Measurements from ENCODE around the gene ATXN7L3. TPM values are rescaled to one million over a fixed set of nuclear protein-coding genes. Genes with fewer than 3 reads are reported as not detected.

ATXN7L3 gene
- total and polyA plus RNA-seq, 9 of the 15 experiments (the other 6 are each of a cell fraction or from before 2014, with no cell fraction given), result 0.62 to 66.1 (median 33.2) TPM

DNA sequence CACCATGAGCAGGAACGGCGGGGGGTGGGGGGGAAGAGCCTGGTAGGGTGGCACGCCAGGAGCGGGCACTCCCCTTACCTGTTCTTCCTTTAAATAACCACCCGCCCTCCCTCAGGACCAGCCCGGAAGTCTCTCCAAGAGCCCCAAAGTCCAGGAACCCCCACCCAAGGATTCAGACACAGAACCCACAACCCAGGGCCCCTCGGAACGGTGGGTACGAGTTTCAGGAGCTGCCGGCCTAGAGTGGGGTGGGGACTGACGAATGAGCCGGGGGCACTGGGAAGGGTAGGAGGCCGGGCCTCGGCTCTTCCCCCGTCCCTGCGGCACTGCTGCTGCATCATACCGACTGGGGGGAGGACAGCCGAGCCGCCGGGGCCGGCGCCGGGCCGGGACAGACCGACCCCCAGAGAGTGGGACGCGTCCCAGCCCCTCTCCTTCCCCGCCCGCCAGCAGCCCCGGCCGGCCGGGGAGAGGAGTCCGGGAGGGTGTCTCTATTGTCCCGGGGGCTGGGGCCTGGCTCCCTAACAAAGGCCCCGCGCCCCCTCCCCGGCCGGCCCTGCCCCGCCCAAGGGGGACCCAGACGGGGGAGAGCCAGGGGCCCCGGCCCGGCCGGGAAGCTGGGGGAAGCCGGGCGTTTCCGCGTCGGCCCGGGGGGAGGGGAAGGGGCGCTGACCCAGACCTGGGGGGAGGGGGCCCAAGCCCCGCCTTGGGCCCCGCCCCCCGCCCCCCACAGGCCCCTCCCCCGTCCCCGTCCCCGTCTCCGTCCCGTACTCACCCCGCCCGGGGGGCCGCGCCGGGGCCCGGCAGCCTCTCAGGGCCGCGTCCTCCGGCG lies 747 bp downstream of the ATXN7L3 start (continued):
- TF ChIP-seq, protein P1, sequence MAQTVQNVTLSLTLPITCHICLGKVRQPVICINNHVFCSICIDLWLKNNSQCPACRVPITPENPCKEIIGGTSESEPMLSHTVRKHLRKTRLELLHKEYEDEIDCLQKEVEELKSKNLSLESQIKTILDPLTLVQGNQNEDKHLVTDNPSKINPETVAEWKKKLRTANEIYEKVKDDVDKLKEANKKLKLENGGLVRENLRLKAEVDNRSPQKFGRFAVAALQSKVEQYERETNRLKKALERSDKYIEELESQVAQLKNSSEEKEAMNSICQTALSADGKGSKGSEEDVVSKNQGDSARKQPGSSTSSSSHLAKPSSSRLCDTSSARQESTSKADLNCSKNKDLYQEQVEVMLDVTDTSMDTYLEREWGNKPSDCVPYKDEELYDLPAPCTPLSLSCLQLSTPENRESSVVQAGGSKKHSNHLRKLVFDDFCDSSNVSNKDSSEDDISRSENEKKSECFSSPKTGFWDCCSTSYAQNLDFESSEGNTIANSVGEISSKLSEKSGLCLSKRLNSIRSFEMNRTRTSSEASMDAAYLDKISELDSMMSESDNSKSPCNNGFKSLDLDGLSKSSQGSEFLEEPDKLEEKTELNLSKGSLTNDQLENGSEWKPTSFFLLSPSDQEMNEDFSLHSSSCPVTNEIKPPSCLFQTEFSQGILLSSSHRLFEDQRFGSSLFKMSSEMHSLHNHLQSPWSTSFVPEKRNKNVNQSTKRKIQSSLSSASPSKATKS (CRISPR knock-in tag; IDR thresholded peaks at IDR 0.05), result no peak
- TF ChIP-seq KAT2B (IDR thresholded peaks at IDR 0.05; ENCODE audit: low read depth, low read length) (no peak), NFYB (IDR thresholded peaks at IDR 0.05; ENCODE audit: extremely low read depth, insufficient read length) (no peak), PHF8 (IDR thresholded peaks at IDR 0.05; ENCODE audit: borderline replicate concordance, low read length) (peak; percentile 26; the same call in 1 of the 2 replicates), EP400 (IDR thresholded peaks at IDR 0.05) (no peak), SETDB1 (IDR thresholded peaks at IDR 0.05; ENCODE audit: low read length) (no peak), ZNF57 (CRISPR knock-in tag; IDR thresholded peaks at IDR 0.05) (no peak), ELF4 (CRISPR knock-in tag; IDR thresholded peaks at IDR 0.05) (0 out of 2 replicates have a peak, but pooled peaks have one; percentile 23)
- TF ChIP-seq, protein P2, sequence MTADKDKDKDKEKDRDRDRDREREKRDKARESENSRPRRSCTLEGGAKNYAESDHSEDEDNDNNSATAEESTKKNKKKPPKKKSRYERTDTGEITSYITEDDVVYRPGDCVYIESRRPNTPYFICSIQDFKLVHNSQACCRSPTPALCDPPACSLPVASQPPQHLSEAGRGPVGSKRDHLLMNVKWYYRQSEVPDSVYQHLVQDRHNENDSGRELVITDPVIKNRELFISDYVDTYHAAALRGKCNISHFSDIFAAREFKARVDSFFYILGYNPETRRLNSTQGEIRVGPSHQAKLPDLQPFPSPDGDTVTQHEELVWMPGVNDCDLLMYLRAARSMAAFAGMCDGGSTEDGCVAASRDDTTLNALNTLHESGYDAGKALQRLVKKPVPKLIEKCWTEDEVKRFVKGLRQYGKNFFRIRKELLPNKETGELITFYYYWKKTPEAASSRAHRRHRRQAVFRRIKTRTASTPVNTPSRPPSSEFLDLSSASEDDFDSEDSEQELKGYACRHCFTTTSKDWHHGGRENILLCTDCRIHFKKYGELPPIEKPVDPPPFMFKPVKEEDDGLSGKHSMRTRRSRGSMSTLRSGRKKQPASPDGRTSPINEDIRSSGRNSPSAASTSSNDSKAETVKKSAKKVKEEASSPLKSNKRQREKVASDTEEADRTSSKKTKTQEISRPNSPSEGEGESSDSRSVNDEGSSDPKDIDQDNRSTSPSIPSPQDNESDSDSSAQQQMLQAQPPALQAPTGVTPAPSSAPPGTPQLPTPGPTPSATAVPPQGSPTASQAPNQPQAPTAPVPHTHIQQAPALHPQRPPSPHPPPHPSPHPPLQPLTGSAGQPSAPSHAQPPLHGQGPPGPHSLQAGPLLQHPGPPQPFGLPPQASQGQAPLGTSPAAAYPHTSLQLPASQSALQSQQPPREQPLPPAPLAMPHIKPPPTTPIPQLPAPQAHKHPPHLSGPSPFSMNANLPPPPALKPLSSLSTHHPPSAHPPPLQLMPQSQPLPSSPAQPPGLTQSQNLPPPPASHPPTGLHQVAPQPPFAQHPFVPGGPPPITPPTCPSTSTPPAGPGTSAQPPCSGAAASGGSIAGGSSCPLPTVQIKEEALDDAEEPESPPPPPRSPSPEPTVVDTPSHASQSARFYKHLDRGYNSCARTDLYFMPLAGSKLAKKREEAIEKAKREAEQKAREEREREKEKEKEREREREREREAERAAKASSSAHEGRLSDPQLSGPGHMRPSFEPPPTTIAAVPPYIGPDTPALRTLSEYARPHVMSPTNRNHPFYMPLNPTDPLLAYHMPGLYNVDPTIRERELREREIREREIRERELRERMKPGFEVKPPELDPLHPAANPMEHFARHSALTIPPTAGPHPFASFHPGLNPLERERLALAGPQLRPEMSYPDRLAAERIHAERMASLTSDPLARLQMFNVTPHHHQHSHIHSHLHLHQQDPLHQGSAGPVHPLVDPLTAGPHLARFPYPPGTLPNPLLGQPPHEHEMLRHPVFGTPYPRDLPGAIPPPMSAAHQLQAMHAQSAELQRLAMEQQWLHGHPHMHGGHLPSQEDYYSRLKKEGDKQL (CRISPR knock-in tag; IDR thresholded peaks at IDR 0.05; ENCODE audit: borderline replicate concordance), result no peak
- TF ChIP-seq, protein P3, sequence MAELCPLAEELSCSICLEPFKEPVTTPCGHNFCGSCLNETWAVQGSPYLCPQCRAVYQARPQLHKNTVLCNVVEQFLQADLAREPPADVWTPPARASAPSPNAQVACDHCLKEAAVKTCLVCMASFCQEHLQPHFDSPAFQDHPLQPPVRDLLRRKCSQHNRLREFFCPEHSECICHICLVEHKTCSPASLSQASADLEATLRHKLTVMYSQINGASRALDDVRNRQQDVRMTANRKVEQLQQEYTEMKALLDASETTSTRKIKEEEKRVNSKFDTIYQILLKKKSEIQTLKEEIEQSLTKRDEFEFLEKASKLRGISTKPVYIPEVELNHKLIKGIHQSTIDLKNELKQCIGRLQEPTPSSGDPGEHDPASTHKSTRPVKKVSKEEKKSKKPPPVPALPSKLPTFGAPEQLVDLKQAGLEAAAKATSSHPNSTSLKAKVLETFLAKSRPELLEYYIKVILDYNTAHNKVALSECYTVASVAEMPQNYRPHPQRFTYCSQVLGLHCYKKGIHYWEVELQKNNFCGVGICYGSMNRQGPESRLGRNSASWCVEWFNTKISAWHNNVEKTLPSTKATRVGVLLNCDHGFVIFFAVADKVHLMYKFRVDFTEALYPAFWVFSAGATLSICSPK (IDR thresholded peaks at IDR 0.05; ENCODE audit: borderline replicate concordance), result no peak

Measured in K562 (cell line).